ENCODE data around the gene ACE2. TPM values are rescaled to one million over a fixed set of nuclear protein-coding genes. Genes with fewer than 3 reads are reported as not detected.

ACE2 gene
- total RNA-seq, 1 experiment from 2014 or later = not detected

GRCh38 chrX:15617111-15617510 lies 16.4 kb upstream of the ACE2 start:
- H2BK120ac ChIP-seq (ENCODE audit: low read depth, low read length, poor library complexity, severe bottlenecking) = no peak overlapping the region
- H3K79me2 ChIP-seq (ENCODE audit: insufficient read depth, low read length) = no peaks in the 10 kb centered on the region

More at GRCh38 chrX:15617111-15617510, 16.4 kb upstream of the ACE2 start:
- no peak overlapping the region for H3K14ac ChIP-seq (ENCODE audit: insufficient read depth, low read length)
- H2AK5ac ChIP-seq (ENCODE audit: insufficient read length, low read length) = no peak overlapping the region
- no peak overlapping the region for H3K4me2 ChIP-seq (ENCODE audit: insufficient read depth, insufficient read length, low read length)
- no peak overlapping the region for H2BK15ac ChIP-seq (ENCODE audit: low read depth, low read length)
- H3K27ac Mint-ChIP-seq = no peak overlapping the region
- H3T11ph ChIP-seq (ENCODE audit: low read length) = no peak overlapping the region
- TF ChIP-seq CTCF (conservative IDR thresholded peaks at IDR 0.05) = no peak
- H3K9me3 Mint-ChIP-seq = no peaks in the 10 kb centered on the region
- no peak for DNase-seq
- no peak overlapping the region for H4K8ac ChIP-seq (replicated peaks; ENCODE audit: insufficient read length, low read depth, low read length)
- no peak overlapping the region for H3K4me3 Mint-ChIP-seq
- H3K27me3 Mint-ChIP-seq (ENCODE audit: low read depth) = no peaks in the 10 kb centered on the region
- H3K4ac ChIP-seq (ENCODE audit: low read depth, low read length) = no peak overlapping the region
- no peaks in the 10 kb centered on the region for H3K9me3 ChIP-seq (ENCODE audit: control insufficient read depth, low read depth, low read length)
- no peaks in the 10 kb centered on the region for H3K23me2 ChIP-seq (ENCODE audit: insufficient read length, low read depth, low read length, poor library complexity, severe bottlenecking)
- H3K9ac ChIP-seq (ENCODE audit: extremely low read depth, insufficient read length, low read length) = no peak overlapping the region
- H3K56ac ChIP-seq (ENCODE audit: insufficient read length, low read depth, low read length) = no peak overlapping the region
- no peaks in the 10 kb centered on the region for H3K36me3 Mint-ChIP-seq (ENCODE audit: insufficient read depth in 1 of 3, low read depth in 3 of 3)
- no peak overlapping the region for H2BK12ac ChIP-seq (ENCODE audit: insufficient read length, low read depth, low read length)
- no peak overlapping the region for H4K5ac ChIP-seq (ENCODE audit: insufficient read length, low read depth, low read length)
- H3K27me3 ChIP-seq (ENCODE audit: insufficient read depth, low read length) = no peaks in the 10 kb centered on the region
- H4K91ac ChIP-seq (ENCODE audit: insufficient read length, low read depth, low read length) = no peak overlapping the region
- H2AFZ ChIP-seq (ENCODE audit: low read length) = no peak overlapping the region
- no peak overlapping the region for H3K18ac ChIP-seq (ENCODE audit: insufficient read length, low read depth, low read length)
- H3K79me1 ChIP-seq (ENCODE audit: insufficient read depth, low read depth, low read length, poor library complexity, severe bottlenecking) = no peaks in the 10 kb centered on the region
- no peak overlapping the region for H2BK20ac ChIP-seq (ENCODE audit: low read depth, low read length, poor library complexity, severe bottlenecking)
- H3K27ac ChIP-seq (ENCODE audit: insufficient read length, low read depth, low read length) = no peak overlapping the region
- no CpG with 5 or more reads among the region's 6 CpGs for WGBS (ENCODE audit: extremely low coverage, insufficient read length, low lambda C conversion rate)
- no peak overlapping the region for H3K23ac ChIP-seq (ENCODE audit: insufficient read length, low read depth, low read length)
- H2BK5ac ChIP-seq (ENCODE audit: insufficient read length, low read length) = no peak overlapping the region
- H4K20me1 ChIP-seq (ENCODE audit: control insufficient read depth, insufficient read depth, insufficient read length) = no peaks in the 10 kb centered on the region
- H3K4me1 Mint-ChIP-seq = peaks cover 0 to 8% of the 10 kb centered on the region in 2 experiments; a peak in 1 of 4 replicates
- H3K4me1 ChIP-seq (ENCODE audit: insufficient read depth, low read length) = no peaks in the 10 kb centered on the region

All from H9 (cell line).